ENCODE measurements around the gene VASN.
A peak's percentile ranks its signal among the peaks of the same experiment; 100 is the strongest.

VASN gene

GRCh38 chr16:4371357-4372000 lies at the start of gene VASN:
Gene VASN, plus strand, starts transcription at chr16:4371848. Its CDS starts 9,030 bp downstream, at chr16:4380878.
- ATAC-seq (peak; percentile 83), DNase-seq (ENCODE audit: low spot score in 2 of 2) (peak; percentile 65 to 82)
- H3K4me1 Mint-ChIP-seq: peaks cover 43% of the 10 kb centered on the region
- H3K9me3 Mint-ChIP-seq: no peaks in the 10 kb centered on the region
- peak within 1 kb of the TSS; percentile 34 for H3K27ac Mint-ChIP-seq
- peak within 1 kb of the TSS; percentile 66 for H3K4me3 Mint-ChIP-seq
- H3K36me3 Mint-ChIP-seq: peaks cover 28% of the 10 kb centered on the region

GRCh38 chr16:4322121-4323052 lies 49.3 kb upstream of the VASN start:
- no peak for ATAC-seq
- Mint-ChIP-seq H3K9me3 (no peaks in the 10 kb centered on the region), H3K4me1 (peaks cover 12% of the 10 kb centered on the region), H3K36me3 (no peaks in the 10 kb centered on the region), H3K27ac (no peak overlapping the region), H3K4me3 (no peak overlapping the region)
- DNase-seq (ENCODE audit: low spot score in 2 of 2): no peak

GRCh38 chr16:4323071-4323844 lies 48.4 kb upstream of the VASN start:
- ATAC-seq (no peak), DNase-seq (ENCODE audit: low spot score in 2 of 2) (no peak)
- Mint-ChIP-seq H3K4me1 (peaks cover 12% of the 10 kb centered on the region), H3K9me3 (no peaks in the 10 kb centered on the region), H3K36me3 (no peaks in the 10 kb centered on the region), H3K27ac (no peak overlapping the region), H3K4me3 (no peak overlapping the region)

GRCh38 chr16:4323845-4324488 lies 47.7 kb upstream of the VASN start:
- ATAC-seq: no peak
- Mint-ChIP-seq H3K4me3 (no peak overlapping the region), H3K36me3 (no peaks in the 10 kb centered on the region), H3K27ac (no peak overlapping the region), H3K9me3 (no peaks in the 10 kb centered on the region), H3K4me1 (peaks cover 8% of the 10 kb centered on the region)
- no peak for DNase-seq (ENCODE audit: low spot score in 2 of 2)

GRCh38 chr16:4324492-4325252 lies 47.0 kb upstream of the VASN start:
- Mint-ChIP-seq H3K4me1 (peaks cover 1% of the 10 kb centered on the region), H3K27ac (no peak overlapping the region), H3K36me3 (no peaks in the 10 kb centered on the region)

GRCh38 chr16:4325253-4325758 lies 46.3 kb upstream of the VASN start:
- no peak overlapping the region for H3K27ac Mint-ChIP-seq
- DNase-seq (ENCODE audit: low spot score in 2 of 2): no peak
- H3K9me3 Mint-ChIP-seq: no peaks in the 10 kb centered on the region
- H3K4me3 Mint-ChIP-seq: no peak overlapping the region
- no peak for ATAC-seq
- H3K36me3 Mint-ChIP-seq: no peaks in the 10 kb centered on the region
- H3K4me1 Mint-ChIP-seq: no peaks in the 10 kb centered on the region

More at GRCh38 chr16:4324492-4325252, 47.0 kb upstream of the VASN start:
- ATAC-seq (no peak), DNase-seq (ENCODE audit: low spot score in 2 of 2) (no peak)
- no peaks in the 10 kb centered on the region for H3K9me3 Mint-ChIP-seq
- H3K4me3 Mint-ChIP-seq: no peak overlapping the region

GRCh38 chr16:4327386-4328045 lies 44.1 kb upstream of the VASN start:
- no peak for DNase-seq (ENCODE audit: low spot score in 2 of 2)
- Mint-ChIP-seq H3K27ac (no peak overlapping the region), H3K4me1 (no peaks in the 10 kb centered on the region), H3K36me3 (no peaks in the 10 kb centered on the region), H3K4me3 (peak overlapping the region; percentile 54), H3K9me3 (no peaks in the 10 kb centered on the region)
- peak; percentile 33 for ATAC-seq

GRCh38 chr16:4328046-4328781 lies 43.4 kb upstream of the VASN start:
- DNase-seq (ENCODE audit: low spot score in 2 of 2): peak in 1 of 2 donors; percentile 64
- Mint-ChIP-seq H3K36me3 (no peaks in the 10 kb centered on the region), H3K4me3 (peak overlapping the region; percentile 54), H3K9me3 (no peaks in the 10 kb centered on the region), H3K27ac (no peak overlapping the region), H3K4me1 (no peaks in the 10 kb centered on the region)
- peak; percentile 58 for ATAC-seq

- ATAC-seq (no peak), DNase-seq (ENCODE audit: low spot score in 2 of 2) (no peak)
- Mint-ChIP-seq H3K9me3 (no peaks in the 10 kb centered on the region), H3K36me3 (no peaks in the 10 kb centered on the region), H3K27ac (no peak overlapping the region), H3K4me1 (no peaks in the 10 kb centered on the region), H3K4me3 (peak overlapping the region; percentile 54)
These were observed 42.6 kb upstream of the VASN start for GRCh38 chr16:4328782-4329775.

- ATAC-seq (peak; percentile 81), DNase-seq (ENCODE audit: low spot score in 2 of 2) (peak; percentile 75 to 85)
- no peak overlapping the region for H3K27ac Mint-ChIP-seq
- no peak overlapping the region for H3K4me3 Mint-ChIP-seq
- H3K4me1 Mint-ChIP-seq: no peaks in the 10 kb centered on the region
- H3K36me3 Mint-ChIP-seq: no peaks in the 10 kb centered on the region
- H3K9me3 Mint-ChIP-seq: no peaks in the 10 kb centered on the region
These were observed 41.3 kb upstream of the VASN start for GRCh38 chr16:4330277-4330874.

- Mint-ChIP-seq H3K4me3 (no peak overlapping the region), H3K36me3 (no peaks in the 10 kb centered on the region), H3K9me3 (no peaks in the 10 kb centered on the region), H3K4me1 (no peaks in the 10 kb centered on the region), H3K27ac (no peak overlapping the region)
- DNase-seq (ENCODE audit: low spot score in 2 of 2) (no peak), ATAC-seq (no peak)
These were observed 39.6 kb upstream of the VASN start for GRCh38 chr16:4332083-4332482.

Data from stimulated activated effector memory CD8-positive, alpha-beta T cell treated with anti-CD3 and anti-CD28 coated beads, Interleukin-12 subunit alpha, Interleukin-12 subunit beta, amount 100 ng/mL, for 72 hours (primary cell).